Measurements from ENCODE around the gene FLAD1.

DNA sequence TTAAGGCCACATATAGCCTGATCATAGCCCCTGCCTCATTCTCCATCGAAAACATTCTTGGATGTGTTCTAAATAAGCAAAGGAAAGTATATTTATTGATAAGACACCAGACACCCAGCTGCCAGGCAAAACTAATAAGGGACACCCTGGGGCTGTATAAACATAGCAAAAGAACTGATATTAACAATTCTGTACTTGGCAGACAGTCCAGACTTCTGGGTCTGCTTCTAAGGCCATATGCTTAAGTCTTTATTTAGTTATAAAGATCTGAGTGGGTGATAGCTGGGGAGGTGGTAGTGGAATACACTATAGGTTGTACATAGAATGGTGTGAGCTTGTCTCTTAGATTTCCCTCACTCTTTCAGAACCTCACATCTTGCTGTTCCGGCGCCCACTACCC, 4.8 kb upstream of the FLAD1 start:
- TF ChIP-seq CTCF (IDR thresholded peaks at IDR 0.05), result no peak
- no peak for TF ChIP-seq EP300 (IDR thresholded peaks at IDR 0.05)
